Astrocyte (in vitro differentiated cells and primary cell): Measurements from ENCODE around the gene CD48. TPM values are rescaled to one million over a fixed set of nuclear protein-coding genes. Genes with fewer than 3 reads are reported as not detected.
"Not testable (repeated sequence)": the region's sequence is repeated elsewhere in the genome, so short reads cannot be mapped to it uniquely, and the experiment has no call there.

ENCODE experiments used
- DNase-seq: peaks from one replicate; pipeline ENCODE4 v3.0.0-alpha.2; 2010; ENCODE audit warnings: low read depth
- FAIRE-seq: peaks from 2 replicates; lab custom pipeline; 2011; peaks lifted over from hg19 to GRCh38; lab: Jason Lieb, UNC
- H2AFZ ChIP-seq: 2 replicates; pipeline ENCODE4 v1.6.0; 2012; ENCODE audit warnings: low read depth, low read length, inconsistent platforms
- H3K27ac ChIP-seq: 2 replicates; pipeline ENCODE4 v1.5.1; 2011; ENCODE audit warnings: low read depth, low read length, inconsistent platforms
- H3K27me3 ChIP-seq: 2 replicates; pipeline ENCODE4 v1.6.0; 2011; ENCODE audit warnings: low read length, inconsistent platforms; ENCODE audit not compliant: insufficient read depth
- H3K36me3 ChIP-seq: 2 replicates; pipeline ENCODE4 v1.5.1; 2011; ENCODE audit warnings: low read length, inconsistent platforms; ENCODE audit not compliant: insufficient read depth
- H3K4me1 ChIP-seq: 2 replicates; pipeline ENCODE4 v1.5.1; 2011; ENCODE audit warnings: low read length, inconsistent platforms; ENCODE audit not compliant: insufficient read depth
- H3K4me2 ChIP-seq: 2 replicates; pipeline ENCODE4 v1.6.0; 2012; ENCODE audit warnings: low read length, inconsistent platforms
- H3K4me3 ChIP-seq: 2 replicates; pipeline ENCODE4 v1.5.1; 2011; ENCODE audit warnings: low read depth, mild to moderate bottlenecking, low read length, inconsistent platforms; ENCODE audit not compliant: insufficient read depth
- H3K79me2 ChIP-seq: 2 replicates; pipeline ENCODE4 v1.6.0; 2012; ENCODE audit warnings: mild to moderate bottlenecking, low read length, inconsistent platforms; ENCODE audit not compliant: insufficient read depth
- H3K9ac ChIP-seq: 2 replicates; pipeline ENCODE4 v1.6.0; 2012; ENCODE audit warnings: mild to moderate bottlenecking, low read length, inconsistent platforms
- H3K9me3 ChIP-seq: 2 replicates; pipeline ENCODE4 v1.5.1; 2012; ENCODE audit warnings: low read depth, mild to moderate bottlenecking, low read length, inconsistent platforms; ENCODE audit not compliant: insufficient read depth
- H4K20me1 ChIP-seq: 2 replicates; pipeline ENCODE4 v1.6.0; 2012; ENCODE audit warnings: low read length, inconsistent platforms; ENCODE audit not compliant: insufficient read depth
- H3K27ac Mint-ChIP-seq: one replicate; pipeline ENCODE4 v1.8.0; 2021; ENCODE audit warnings: mild to moderate bottlenecking, mixed read lengths; ENCODE audit not compliant: unreplicated experiment
- H3K27me3 Mint-ChIP-seq: one replicate; pipeline ENCODE4 v1.8.0; 2021; ENCODE audit warnings: low read depth, mixed read lengths; ENCODE audit not compliant: unreplicated experiment
- H3K36me3 Mint-ChIP-seq: one replicate; pipeline ENCODE4 v1.8.0; 2021; ENCODE audit warnings: low read depth, mixed read lengths; ENCODE audit not compliant: unreplicated experiment
- H3K4me1 Mint-ChIP-seq: one replicate; pipeline ENCODE4 v1.8.0; 2021; ENCODE audit warnings: low read depth, mixed read lengths; ENCODE audit not compliant: unreplicated experiment
- H3K4me3 Mint-ChIP-seq: one replicate; pipeline ENCODE4 v1.8.0; 2021; ENCODE audit warnings: mild to moderate bottlenecking, moderate library complexity, mixed read lengths; ENCODE audit not compliant: unreplicated experiment
- H3K9me3 Mint-ChIP-seq: one replicate; pipeline ENCODE4 v1.8.0; 2021; ENCODE audit warnings: mild to moderate bottlenecking, mixed read lengths; ENCODE audit not compliant: unreplicated experiment
- EZH2 ChIP-seq: IDR thresholded peaks from 2 replicates; pipeline ENCODE4 v1.6.1; 2012; ENCODE audit warnings: mild to moderate bottlenecking, low read length, inconsistent platforms; ENCODE audit not compliant: insufficient read depth
- total RNA-seq: library from RNA; stranded (reverse); gene quantifications from 2 replicates; pipeline ENCODE4 v1.2.1, GENCODE V29; 2021
- TF ChIP-seq, protein P1 (sequence below): IDR thresholded peaks from 2 replicates; pipeline ENCODE4 v1.5.1; 2011; ENCODE audit warnings: low read depth, mild to moderate bottlenecking, inconsistent platforms, low read length, moderate library complexity; ENCODE audit not compliant: insufficient read depth

Gene CD48
- total RNA-seq, 1 donor from 2014 or later = not detected

DNA sequence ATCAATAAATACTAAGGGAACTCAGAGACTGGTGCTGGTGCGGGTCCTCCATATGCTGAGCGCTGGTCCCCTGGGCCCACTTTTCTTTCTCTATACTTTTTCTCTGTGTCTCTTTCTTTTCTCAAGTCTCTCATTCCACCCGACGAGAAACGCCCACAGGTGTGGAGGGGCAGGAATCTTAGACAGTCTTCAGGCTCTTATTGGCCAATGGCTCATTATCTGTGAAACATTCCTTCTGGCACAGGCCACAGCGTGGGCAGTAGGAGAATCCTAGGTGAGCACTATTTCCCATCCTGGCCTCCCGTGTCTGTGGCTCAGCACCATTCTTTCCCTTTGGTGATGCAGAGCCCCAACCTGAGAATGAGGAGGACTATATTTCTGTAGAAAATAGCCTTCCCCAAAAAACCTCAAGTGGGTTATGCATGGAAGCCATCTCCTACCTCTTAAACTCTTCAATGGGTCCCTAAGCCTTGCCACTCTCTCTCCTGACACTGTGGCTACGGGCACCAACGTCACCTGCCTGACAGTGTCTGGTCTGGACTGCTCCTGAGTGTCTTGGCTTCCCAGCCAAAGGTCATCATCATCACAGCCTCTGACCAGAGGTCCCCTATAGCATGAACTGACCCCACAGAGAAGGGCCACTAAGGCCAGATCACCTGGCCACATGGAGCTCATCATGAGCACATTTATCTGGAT lies 58.5 kb downstream of the CD48 start:
- Histone ChIP-seq H3K79me2 (no peaks in the 10 kb centered on the region), H3K27me3 (no peaks in the 10 kb centered on the region), H4K20me1 (no peaks in the 10 kb centered on the region), H3K36me3 (no peaks in the 10 kb centered on the region), H3K4me1 (no peaks in the 10 kb centered on the region), H3K4me2 (no peak overlapping the region), H3K4me3 (no peak overlapping the region), H2AFZ (no peak overlapping the region), H3K9ac (no peak overlapping the region), H3K27ac (no peak overlapping the region), H3K9me3 (no peaks in the 10 kb centered on the region)
- TF ChIP-seq, protein P1, sequence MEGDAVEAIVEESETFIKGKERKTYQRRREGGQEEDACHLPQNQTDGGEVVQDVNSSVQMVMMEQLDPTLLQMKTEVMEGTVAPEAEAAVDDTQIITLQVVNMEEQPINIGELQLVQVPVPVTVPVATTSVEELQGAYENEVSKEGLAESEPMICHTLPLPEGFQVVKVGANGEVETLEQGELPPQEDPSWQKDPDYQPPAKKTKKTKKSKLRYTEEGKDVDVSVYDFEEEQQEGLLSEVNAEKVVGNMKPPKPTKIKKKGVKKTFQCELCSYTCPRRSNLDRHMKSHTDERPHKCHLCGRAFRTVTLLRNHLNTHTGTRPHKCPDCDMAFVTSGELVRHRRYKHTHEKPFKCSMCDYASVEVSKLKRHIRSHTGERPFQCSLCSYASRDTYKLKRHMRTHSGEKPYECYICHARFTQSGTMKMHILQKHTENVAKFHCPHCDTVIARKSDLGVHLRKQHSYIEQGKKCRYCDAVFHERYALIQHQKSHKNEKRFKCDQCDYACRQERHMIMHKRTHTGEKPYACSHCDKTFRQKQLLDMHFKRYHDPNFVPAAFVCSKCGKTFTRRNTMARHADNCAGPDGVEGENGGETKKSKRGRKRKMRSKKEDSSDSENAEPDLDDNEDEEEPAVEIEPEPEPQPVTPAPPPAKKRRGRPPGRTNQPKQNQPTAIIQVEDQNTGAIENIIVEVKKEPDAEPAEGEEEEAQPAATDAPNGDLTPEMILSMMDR = no peak
- TF ChIP-seq EZH2 = no peak
- DNase-seq (no peak), FAIRE-seq (no peak)
- no peak overlapping the region for H3K4me3 Mint-ChIP-seq
- no peak overlapping the region for H3K27ac Mint-ChIP-seq
- peaks cover 4% of the 10 kb centered on the region for H3K27me3 Mint-ChIP-seq
- no peaks in the 10 kb centered on the region for H3K36me3 Mint-ChIP-seq
- peaks cover 18% of the 10 kb centered on the region for H3K4me1 Mint-ChIP-seq
- no peaks in the 10 kb centered on the region for H3K9me3 Mint-ChIP-seq

DNA sequence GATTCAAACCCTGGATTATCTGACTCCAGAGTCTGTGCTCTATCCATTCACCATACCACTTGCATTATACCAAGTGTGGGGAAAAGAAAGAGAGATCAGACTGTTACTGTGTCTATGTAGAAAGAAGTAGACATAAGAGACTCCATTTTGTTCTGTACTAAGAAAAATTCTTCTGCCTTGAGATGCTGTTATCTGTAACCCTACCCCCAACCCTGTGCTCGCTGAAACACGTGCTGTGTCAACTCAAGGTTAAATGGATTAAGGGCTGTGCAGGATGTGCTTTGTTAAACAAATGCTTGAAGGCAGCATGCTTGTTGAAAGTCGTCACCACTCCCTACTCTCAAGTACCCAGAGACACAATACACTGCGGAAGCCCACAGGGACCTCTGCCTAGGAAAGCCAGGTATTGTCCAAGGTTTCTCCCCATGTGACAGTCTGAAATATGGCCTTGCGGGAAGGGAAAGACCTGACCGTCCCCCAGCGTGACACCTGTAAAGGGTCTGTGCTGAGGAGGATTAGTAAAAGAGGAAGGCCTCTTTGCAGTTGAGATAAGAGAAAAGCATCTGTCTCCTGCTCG lies 59.5 kb downstream of the CD48 start:
- not testable (repeated sequence) for H2AFZ ChIP-seq, DNase-seq, H3K27ac Mint-ChIP-seq, H3K9me3 ChIP-seq, H3K9ac ChIP-seq, FAIRE-seq, H3K79me2 ChIP-seq, H3K9me3 Mint-ChIP-seq, H4K20me1 ChIP-seq, H3K27ac ChIP-seq, H3K4me1 ChIP-seq, H3K4me2 ChIP-seq, H3K27me3 Mint-ChIP-seq, H3K4me3 ChIP-seq, H3K36me3 Mint-ChIP-seq, H3K36me3 ChIP-seq, H3K4me3 Mint-ChIP-seq, H3K27me3 ChIP-seq
- peaks cover 18% of the 10 kb centered on the region for H3K4me1 Mint-ChIP-seq

DNA sequence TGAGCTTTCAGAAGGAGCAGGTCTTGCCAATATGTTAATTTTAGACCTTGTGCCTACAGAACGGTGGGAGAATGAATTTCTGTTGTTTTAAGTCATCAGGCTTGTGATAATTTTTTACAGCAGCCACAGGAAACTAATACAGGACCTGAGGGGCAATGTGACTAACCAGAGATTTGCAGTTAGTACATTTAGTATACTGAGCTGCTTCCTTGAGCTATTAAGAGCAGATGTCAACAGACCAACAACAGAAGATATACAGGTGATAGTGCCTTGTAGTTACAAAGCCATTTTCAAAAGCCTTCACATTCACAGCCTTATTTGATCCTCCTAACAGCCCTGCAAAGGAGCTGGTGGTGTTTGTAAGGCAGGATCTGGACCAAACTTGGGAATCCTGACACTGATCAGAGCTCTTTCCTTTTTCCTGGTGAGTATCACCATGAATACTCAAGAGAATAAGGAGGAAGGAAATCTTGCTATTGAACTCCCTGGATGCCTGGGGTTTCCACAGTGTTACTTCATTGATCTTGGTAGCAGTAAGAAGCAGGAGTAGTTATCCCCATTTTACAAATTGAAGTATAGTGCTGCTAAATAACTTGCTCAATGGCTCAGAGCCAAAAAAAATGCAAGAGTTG lies 60.1 kb downstream of the CD48 start:
- Histone ChIP-seq H3K9me3 (no peaks in the 10 kb centered on the region), H3K27me3 (no peaks in the 10 kb centered on the region), H3K9ac (no peak overlapping the region), H2AFZ (no peak overlapping the region), H3K4me2 (no peak overlapping the region), H3K36me3 (no peaks in the 10 kb centered on the region), H4K20me1 (no peaks in the 10 kb centered on the region), H3K4me3 (no peak overlapping the region), H3K27ac (no peak overlapping the region), H3K4me1 (no peaks in the 10 kb centered on the region), H3K79me2 (no peaks in the 10 kb centered on the region)
- Mint-ChIP-seq H3K4me1 (peaks cover 18% of the 10 kb centered on the region), H3K27ac (no peak overlapping the region), H3K4me3 (no peak overlapping the region), H3K36me3 (no peaks in the 10 kb centered on the region), H3K9me3 (no peaks in the 10 kb centered on the region), H3K27me3 (peaks cover 9% of the 10 kb centered on the region)
- TF ChIP-seq EZH2 = no peak
- TF ChIP-seq, protein P1 = no peak
- no peak for DNase-seq
- FAIRE-seq = no peak
